Small intestine (tissue), 7 donors: ENCODE measurements around the gene NR4A3. TPM values are rescaled to one million over a fixed set of nuclear protein-coding genes. Genes with fewer than 3 reads are reported as not detected.
"Not testable (repeated sequence)": the region's sequence is repeated elsewhere in the genome, so short reads cannot be mapped to it uniquely, and the experiment has no call there.

Experiments
- DNase-seq, 2 donors: peaks; one replicate each; pipeline versions ENCODE4 v3.0.0 to v3.0.0-alpha.2; 2013
- FAIRE-seq: peaks from 2 replicates; lab custom pipeline; 2012; peaks lifted over from hg19 to GRCh38; lab: Jason Lieb, UNC
- H3K27ac ChIP-seq, 3 donors: one replicate each; pipeline ENCODE4 v1.5.1; 2013; ENCODE audit warnings: low read length in 2 of 3, mild to moderate bottlenecking in 2 of 3, control low read depth in 1 of 3, inconsistent platforms in 1 of 3, low read depth in 1 of 3, moderate library complexity in 1 of 3
- H3K27me3 ChIP-seq, 3 donors: one replicate each; pipeline ENCODE4 v1.6.1; 2013; ENCODE audit warnings: low read length in 3 of 3, inconsistent platforms in 1 of 3; ENCODE audit not compliant: control insufficient read depth in 3 of 3, insufficient read depth in 3 of 3
- H3K36me3 ChIP-seq, 3 donors: one replicate each; pipeline ENCODE4 v1.6.1; 2013; ENCODE audit warnings: low read length in 3 of 3, inconsistent platforms in 1 of 3, low read depth in 1 of 3, mild to moderate bottlenecking in 1 of 3, moderate library complexity in 1 of 3; ENCODE audit not compliant: control insufficient read depth in 3 of 3, insufficient read depth in 2 of 3
- H3K4me1 ChIP-seq, 3 donors: one replicate each; pipeline ENCODE4 v1.6.1; 2013; ENCODE audit warnings: low read length in 2 of 3, inconsistent platforms in 1 of 3, low read depth in 1 of 3, mild to moderate bottlenecking in 1 of 3, moderate library complexity in 1 of 3; ENCODE audit not compliant: control insufficient read depth in 3 of 3, insufficient read depth in 2 of 3
- H3K4me3 ChIP-seq, 3 donors: one replicate each; pipeline ENCODE4 v1.5.1; 2013; ENCODE audit warnings: low read length in 3 of 3, control low read depth in 1 of 3, inconsistent platforms in 1 of 3, low read depth in 1 of 3, mild to moderate bottlenecking in 1 of 3, moderate library complexity in 1 of 3
- H3K9me3 ChIP-seq, 2 donors: one replicate each; pipeline ENCODE4 v1.6.1; 2013; ENCODE audit warnings: low read depth in 1 of 2, low read length in 1 of 2; ENCODE audit not compliant: control insufficient read depth in 2 of 2, insufficient read depth in 1 of 2
- WGBS, 3 donors: extraction: QIAGEN DNeasy Blood & Tissue Kit; methylation state at CpG; one replicate each; pipeline ENCODE4 v1.1.7; 2013; 5-methylcytosine and 5-hydroxymethylcytosine counted together
- polyA plus RNA-seq, 4 donors: library from polyadenylated mRNA; stranded (reverse) in 3 of 4; unstranded in 1 of 4; fragments of 200-250 nt in 3 of 4; fragments of 120-200 nt in 1 of 4; gene quantifications; one replicate each; pipeline versions ENCODE4 v1.2.1 to v1.2.3, GENCODE V29; 2013
- donor health status: healthy with polysubstance abuse.
- donor health status: control.
- donor health status: control.
- donor health status: Bipolar disorder and iron deficiency.
- donor health status: healthy.

Gene NR4A3
- polyA plus RNA-seq, 4 donors: 0.28 to 1.0 (median 0.81) TPM; not detected in 1

- no peak overlapping the region for H3K4me3 ChIP-seq
- H3K4me1 ChIP-seq: peaks cover 0 to 10% (median 1%) of the 10 kb centered on the region in 3 donors
- no peaks in the 10 kb centered on the region for H3K36me3 ChIP-seq
- H3K9me3 ChIP-seq: no peaks in the 10 kb centered on the region
- no peak for FAIRE-seq
- H3K27me3 ChIP-seq: no peaks in the 10 kb centered on the region
- no peak overlapping the region for H3K27ac ChIP-seq
- no peak for DNase-seq
- WGBS, 3 donors: 82 to 85% (median 85%) methylated on average over 8 of the region's 8 CpGs
Measured at GRCh38 chr9:99855467-99856176, 33.9 kb downstream of the NR4A3 start.

- not testable (repeated sequence) for H3K27me3 ChIP-seq, H3K9me3 ChIP-seq, FAIRE-seq, DNase-seq, H3K36me3 ChIP-seq, H3K4me3 ChIP-seq, H3K4me1 ChIP-seq, H3K27ac ChIP-seq
- 92 to 98% (median 95%) methylated on average over 3 of the region's 3 CpGs for WGBS, 3 donors
Measured at GRCh38 chr9:99857576-99857975, 35.9 kb downstream of the NR4A3 start.

GRCh38 chr9:99858087-99858486 lies 36.4 kb downstream of the NR4A3 start:
- no peak for FAIRE-seq
- WGBS, 3 donors: 89 to 96% (median 93%) methylated on average over 3 of the region's 3 CpGs
- H3K9me3 ChIP-seq: no peaks in the 10 kb centered on the region
- no peaks in the 10 kb centered on the region for H3K4me1 ChIP-seq
- no peak overlapping the region for H3K27ac ChIP-seq
- no peaks in the 10 kb centered on the region for H3K36me3 ChIP-seq
- H3K4me3 ChIP-seq: no peak overlapping the region
- no peaks in the 10 kb centered on the region for H3K27me3 ChIP-seq
- DNase-seq: no peak

- H3K4me3 ChIP-seq: no peak overlapping the region
- no peaks in the 10 kb centered on the region for H3K4me1 ChIP-seq
- no peaks in the 10 kb centered on the region for H3K9me3 ChIP-seq
- 74 to 84% (median 82%) methylated on average over 5 of the region's 5 CpGs for WGBS, 3 donors
- peaks cover 0 to 3% (median 0%) of the 10 kb centered on the region in 3 donors for H3K27me3 ChIP-seq
- FAIRE-seq (no peak), DNase-seq (no peak)
- no peaks in the 10 kb centered on the region for H3K36me3 ChIP-seq
- no peak overlapping the region for H3K27ac ChIP-seq
Measured at GRCh38 chr9:99859243-99859980, 37.7 kb downstream of the NR4A3 start.

GRCh38 chr9:99860266-99860665 lies 38.6 kb downstream of the NR4A3 start:
- peaks cover 0 to 3% (median 0%) of the 10 kb centered on the region in 3 donors for H3K27me3 ChIP-seq
- no peak overlapping the region for H3K27ac ChIP-seq
- DNase-seq (no peak), FAIRE-seq (no peak)
- no peaks in the 10 kb centered on the region for H3K36me3 ChIP-seq
- no peaks in the 10 kb centered on the region for H3K9me3 ChIP-seq
- WGBS, 3 donors: 63 to 91% (median 73%) methylated on average over 1 of the region's 1 CpG
- no peaks in the 10 kb centered on the region for H3K4me1 ChIP-seq
- H3K4me3 ChIP-seq: no peak overlapping the region

DNA sequence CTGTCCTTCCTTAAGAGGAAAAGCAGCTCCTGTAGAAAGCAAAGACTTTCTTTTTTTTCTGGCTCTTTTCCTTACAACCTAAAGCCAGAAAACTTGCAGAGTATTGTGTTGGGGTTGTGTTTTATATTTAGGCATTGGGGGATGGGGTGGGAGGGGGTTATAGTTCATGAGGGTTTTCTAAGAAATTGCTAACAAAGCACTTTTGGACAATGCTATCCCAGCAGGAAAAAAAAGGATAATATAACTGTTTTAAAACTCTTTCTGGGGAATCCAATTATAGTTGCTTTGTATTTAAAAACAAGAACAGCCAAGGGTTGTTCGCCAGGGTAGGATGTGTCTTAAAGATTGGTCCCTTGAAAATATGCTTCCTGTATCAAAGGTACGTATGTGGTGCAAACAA lies 42.3 kb downstream of the NR4A3 start:
- FAIRE-seq: no peak
- H3K4me3 ChIP-seq: no peak overlapping the region
- H3K4me1 ChIP-seq: no peaks in the 10 kb centered on the region
- 85 to 97% (median 92%) methylated on average over 2 of the region's 2 CpGs for WGBS, 3 donors
- DNase-seq: no peak
- H3K27me3 ChIP-seq: peaks cover 0 to 3% (median 0%) of the 10 kb centered on the region in 3 donors
- no peaks in the 10 kb centered on the region for H3K9me3 ChIP-seq
- H3K27ac ChIP-seq: no peak overlapping the region
- H3K36me3 ChIP-seq: no peaks in the 10 kb centered on the region

- Histone ChIP-seq H3K27me3 (peaks cover 0 to 3% (median 0%) of the 10 kb centered on the region in 3 donors), H3K36me3 (no peaks in the 10 kb centered on the region), H3K4me3 (no peak overlapping the region), H3K9me3 (no peaks in the 10 kb centered on the region), H3K4me1 (no peaks in the 10 kb centered on the region), H3K27ac (no peak overlapping the region)
- no peak for DNase-seq
- WGBS, 3 donors: 79 to 85% (median 81%) methylated on average over 2 of the region's 2 CpGs
- no peak for FAIRE-seq
Measured at GRCh38 chr9:99866398-99866797, 44.7 kb downstream of the NR4A3 start.

DNA sequence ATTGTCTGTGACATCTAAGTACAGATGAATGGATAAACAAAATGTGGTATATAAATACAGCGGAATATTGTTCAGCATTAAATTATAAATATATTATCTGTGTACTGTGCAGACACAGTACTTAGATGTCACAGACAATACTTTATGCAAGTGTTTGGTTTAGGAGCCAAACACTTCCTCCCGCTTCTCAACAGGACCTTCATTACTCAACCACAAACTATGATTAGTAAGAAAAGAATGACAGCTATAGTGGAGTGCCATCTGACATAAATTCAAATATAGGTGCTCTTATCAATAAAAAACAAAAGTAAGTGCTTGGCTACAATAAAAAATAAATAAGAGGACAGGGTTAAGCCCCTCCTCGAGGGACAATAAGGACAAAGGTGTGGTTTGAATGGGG lies 45.9 kb downstream of the NR4A3 start:
- 36 to 59% (median 48%) methylated on average over 3 of the region's 3 CpGs for WGBS, 3 donors
- Histone ChIP-seq H3K36me3 (no peaks in the 10 kb centered on the region), H3K9me3 (no peaks in the 10 kb centered on the region), H3K4me1 (no peaks in the 10 kb centered on the region), H3K4me3 (no peak overlapping the region), H3K27me3 (peaks cover 0 to 3% (median 0%) of the 10 kb centered on the region in 3 donors), H3K27ac (no peak overlapping the region)
- FAIRE-seq: no peak
- DNase-seq: no peak
